Suppressor macrophage (primary cell): ENCODE data around the gene FAM9A.
A peak's percentile ranks its signal among the peaks of the same experiment; 100 is the strongest.

ENCODE experiments used
- DNase-seq, 4 experiments: peaks; one replicate each; pipeline ENCODE4 v3.0.0-alpha.2; 2020 to 2022
- total RNA-seq, 17 experiments: gene quantifications; one replicate each; lab custom pipeline; 2026; ENCODE audit warnings: mixed read lengths in 6 of 17, inconsistent platforms in 3 of 17; lab: John Stamatoyannopoulos, UW

Gene FAM9A
- total RNA-seq = 0 to 0.11 (median 0) reads per million in 17 experiments

DNA sequence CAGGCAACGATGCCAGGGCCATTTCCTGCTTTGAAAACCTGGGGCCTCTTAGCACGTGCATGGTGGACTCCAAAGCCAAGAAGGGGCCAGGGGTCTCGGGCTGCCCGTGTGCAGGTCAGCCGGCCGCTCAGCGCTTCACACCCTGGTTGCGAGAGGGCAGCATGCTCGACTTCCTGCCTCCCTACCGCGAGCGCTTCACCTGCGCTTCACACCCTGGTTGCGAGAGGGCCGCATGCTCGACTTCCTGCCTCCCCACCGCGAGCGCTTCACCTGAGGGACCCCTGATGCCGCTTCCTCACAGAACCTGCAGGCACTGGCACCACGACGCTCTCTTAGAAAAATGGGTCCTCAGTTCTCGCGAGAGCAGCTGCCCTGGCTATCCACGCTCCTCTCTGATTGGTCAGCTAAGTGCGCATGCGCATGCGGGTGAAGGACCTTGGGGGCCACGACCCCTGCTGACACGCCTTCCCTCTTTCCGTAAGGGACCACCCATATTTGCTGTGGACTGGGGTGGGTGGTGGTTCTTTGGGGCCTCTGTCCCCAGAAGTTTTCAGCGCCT, at the start of gene FAM9A:
FAM9A (minus strand) TSS at position 343 of the 559 bp plus-strand sequence. CDS start 1,212 bp downstream, outside the sequence.
- no peak for DNase-seq

- DNase-seq = no peak
These were observed 49.3 kb upstream of the FAM9A start for GRCh38 chrX:8850478-8850877.

DNA sequence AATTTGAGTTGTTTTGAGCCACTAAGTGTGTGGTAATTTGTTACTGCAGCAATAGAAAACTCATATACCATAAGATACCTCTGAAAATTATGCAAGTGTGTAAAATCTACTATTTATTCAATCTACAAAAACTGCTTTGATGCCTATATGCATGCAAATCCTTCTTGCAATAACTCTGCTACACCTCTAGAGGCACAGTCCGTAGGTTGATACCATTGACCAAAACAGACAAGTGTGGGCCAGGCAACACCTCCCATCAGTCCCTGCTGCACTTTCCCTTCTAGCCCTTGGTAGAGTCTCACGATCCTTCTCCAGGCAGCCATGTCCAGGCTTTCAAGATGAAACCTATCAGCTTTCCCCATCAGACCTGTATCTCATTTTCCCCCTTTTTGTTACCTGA, 48.8 kb upstream of the FAM9A start:
- no peak for DNase-seq

DNA sequence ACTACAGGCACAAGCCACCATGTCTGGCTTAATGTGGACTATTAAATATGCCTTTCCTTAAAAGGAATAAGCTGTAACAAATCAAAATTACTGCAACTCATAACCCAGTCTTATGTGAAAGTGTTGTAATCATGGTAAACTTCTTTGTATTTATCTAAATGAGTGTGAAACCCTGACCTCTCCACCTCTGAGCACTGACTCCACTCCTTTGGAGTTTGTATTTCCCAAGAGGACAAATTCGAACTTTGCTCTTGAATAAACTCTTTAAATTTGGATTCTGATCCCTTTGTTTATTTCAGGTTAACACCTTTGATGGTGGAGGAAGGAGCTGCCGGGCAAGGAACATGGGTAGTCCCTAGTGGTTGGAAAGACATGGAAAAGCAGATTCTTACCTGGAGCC, 48.3 kb upstream of the FAM9A start:
- no peak for DNase-seq

- no peak for DNase-seq
These were observed 47.7 kb upstream of the FAM9A start for GRCh38 chrX:8848911-8849310.

GRCh38 chrX:8848441-8848840, 47.3 kb upstream of the FAM9A start:
- no peak for DNase-seq

- no peak for DNase-seq
These were observed 46.2 kb upstream of the FAM9A start for GRCh38 chrX:8847360-8847759.

- no peak for DNase-seq
These were observed 45.1 kb upstream of the FAM9A start for GRCh38 chrX:8846266-8846665.

- no peak for DNase-seq
These were observed 44.3 kb upstream of the FAM9A start for GRCh38 chrX:8845469-8845868.

GRCh38 chrX:8845060-8845459, 43.9 kb upstream of the FAM9A start:
- no peak for DNase-seq

DNA sequence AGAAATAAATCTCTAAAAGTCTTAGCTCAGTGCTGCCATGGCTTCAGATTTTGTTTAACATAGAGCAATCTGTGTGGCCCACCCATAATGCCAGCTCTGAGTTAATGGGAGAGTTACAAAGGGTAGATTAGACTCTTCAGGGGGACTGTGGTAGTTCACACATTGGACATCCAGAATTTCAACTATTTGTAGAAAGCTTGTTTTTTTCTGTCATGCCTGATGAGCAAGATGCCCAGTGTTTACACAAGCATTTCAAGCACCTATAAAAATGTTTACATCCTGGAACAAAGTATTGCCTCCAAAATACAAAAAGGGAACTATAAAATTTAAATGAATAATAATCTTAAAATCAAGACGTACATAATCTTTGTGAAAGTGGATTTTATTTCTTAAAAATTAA, 43.0 kb upstream of the FAM9A start:
- DNase-seq = no peak

DNA sequence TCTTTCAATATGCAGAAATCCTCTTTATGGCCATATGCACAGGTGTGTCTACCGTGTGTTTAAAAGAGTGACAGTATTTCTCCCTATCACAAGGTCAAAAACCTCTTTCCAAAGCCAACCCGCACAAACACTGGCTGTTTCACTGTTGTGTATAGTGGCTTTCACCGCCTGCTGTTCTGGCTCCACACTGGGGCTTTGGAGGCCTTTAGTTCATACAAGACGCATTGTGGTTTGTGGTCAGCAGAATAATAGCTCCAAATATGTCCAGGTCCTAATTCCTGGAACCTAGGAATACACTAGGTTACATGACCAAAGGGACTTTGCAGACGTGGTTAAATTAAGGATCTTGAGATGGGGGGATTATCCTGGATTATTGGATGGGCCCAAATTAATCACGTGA, 40.7 kb upstream of the FAM9A start:
- DNase-seq = no peak

DNA sequence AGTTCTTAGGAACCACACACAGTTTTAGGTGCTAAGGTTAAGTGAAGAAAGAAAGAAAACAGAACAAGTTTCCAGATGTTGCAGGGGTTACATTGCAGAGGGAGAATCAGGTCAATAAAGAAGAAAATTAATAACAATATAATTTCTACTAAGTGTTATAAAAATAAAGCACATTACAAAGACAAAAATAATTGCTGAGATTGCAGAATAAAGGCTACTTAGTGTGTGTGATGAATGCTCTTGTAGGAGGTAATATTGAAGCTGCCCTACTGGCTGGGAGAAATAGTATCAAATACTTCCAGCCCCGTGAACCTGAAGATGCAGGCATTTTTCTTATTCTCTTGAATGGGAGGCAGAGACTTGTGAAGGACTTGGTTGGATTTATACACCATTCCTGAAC, 33.2 kb upstream of the FAM9A start:
- no peak for DNase-seq

DNA sequence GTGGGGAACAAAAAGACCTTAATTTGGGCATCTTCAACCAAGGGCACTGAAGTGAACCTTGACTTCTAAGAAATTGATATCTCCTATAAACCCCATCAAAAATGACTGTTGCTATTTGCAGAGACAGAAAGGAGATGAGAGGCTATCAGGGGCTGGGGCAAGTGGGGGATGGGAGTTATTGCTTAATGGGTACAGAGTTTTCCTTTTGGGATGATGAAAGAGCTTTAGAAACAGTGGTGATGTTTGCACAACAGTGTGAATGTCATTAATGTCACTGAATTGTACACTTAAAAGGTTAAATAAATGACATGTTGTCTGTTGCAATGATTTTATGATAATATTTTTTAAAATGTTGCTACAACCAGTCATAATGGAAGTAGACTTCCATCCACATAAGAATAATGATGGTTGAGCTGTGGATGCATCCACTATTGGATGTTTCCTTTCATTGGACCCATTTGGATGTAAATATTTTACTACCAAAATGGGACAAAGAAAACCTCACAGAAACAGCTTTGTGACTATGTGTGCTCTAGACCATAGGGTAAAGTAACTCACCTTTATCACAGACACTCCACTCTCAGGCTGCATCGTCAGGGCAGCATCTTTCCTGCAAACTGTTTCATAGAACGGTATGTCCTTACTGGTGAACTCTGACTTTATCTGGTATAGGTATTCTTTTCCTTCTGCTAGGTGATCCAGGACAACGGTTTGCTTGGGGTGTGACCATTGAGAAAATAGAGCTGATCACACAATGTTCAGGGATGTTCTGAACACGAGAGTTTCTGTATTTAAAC, 31.6 kb upstream of the FAM9A start:
- no peak for DNase-seq

- DNase-seq = no peak
These were observed 22.5 kb upstream of the FAM9A start for GRCh38 chrX:8823698-8824097.

GRCh38 chrX:8822002-8822401, 20.8 kb upstream of the FAM9A start:
- DNase-seq = no peak

DNA sequence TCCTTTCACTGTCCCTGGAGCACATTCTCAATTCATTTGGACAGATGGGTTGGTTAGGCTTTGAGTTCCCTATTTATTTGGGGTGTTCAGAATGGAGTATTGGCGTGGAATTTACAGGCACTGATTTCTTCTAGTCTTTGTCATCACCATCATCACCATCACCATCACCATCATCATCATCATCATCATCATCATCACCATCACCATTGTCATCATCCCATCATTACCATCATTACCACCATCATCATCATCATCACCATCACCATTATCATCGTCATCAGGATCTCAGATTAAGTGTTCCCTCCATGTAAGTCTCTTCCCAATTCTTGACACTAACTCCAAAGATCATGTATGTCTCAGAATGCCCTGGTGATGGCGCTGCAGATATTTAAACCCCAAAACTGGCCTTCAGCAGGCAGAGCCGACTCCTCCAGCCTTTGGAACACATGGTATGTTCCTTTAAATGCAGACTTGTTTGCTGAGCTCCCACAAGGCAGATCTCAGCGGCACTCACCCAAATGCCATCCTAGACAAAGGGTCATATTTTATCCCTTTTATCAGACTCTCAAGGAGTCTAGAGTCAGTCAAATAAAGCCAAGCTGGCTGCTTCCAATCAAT, 19.8 kb upstream of the FAM9A start:
- DNase-seq = peak in 1 of 4 experiments; percentile 0

DNA sequence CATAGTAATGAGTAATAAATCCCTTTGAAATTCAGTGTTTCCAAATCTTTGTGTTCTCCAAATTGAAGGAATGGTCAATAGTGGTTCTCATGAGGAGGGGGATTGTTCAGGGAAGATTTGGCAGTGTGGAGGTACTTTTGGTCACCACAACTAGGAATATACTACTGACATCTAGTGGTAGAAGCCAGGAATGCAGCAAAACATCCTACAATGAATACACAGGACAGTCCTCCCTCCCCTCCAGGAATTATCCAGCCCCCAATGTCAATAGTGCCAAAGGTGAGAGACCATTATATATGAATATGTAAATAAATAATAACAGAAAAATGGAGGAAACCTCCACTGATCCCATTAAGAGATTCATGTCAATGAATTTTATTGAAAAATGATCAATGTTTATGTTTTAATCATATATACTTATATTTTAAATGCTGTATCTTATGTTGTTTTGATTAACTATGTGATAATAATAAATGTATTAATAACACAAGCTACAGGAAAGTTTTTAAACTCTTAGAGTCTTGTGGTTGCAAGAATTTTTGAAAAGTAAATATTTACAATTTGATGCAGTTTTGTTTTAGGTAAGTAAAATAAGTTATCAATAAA, 14.4 kb upstream of the FAM9A start:
- peak; percentile 35 to 55 (median 51) for DNase-seq

DNA sequence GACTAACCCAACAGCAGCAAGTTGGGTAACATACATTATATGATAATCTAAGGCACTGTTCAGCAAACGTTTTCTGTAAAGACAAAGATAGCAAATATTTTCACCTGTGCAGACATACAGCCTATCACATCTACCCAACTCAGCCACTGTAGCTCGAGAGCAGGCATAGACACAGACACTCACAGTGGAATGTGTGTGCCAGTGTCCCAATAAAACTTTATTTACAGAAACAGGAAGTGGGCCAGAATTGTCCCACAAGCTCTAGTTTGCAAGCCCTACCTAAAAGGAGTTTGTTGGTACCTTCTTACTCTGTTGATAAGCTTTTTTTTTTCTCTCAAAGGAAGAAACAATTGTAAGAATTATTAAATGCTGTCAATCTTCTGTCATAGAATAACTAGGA, 11.9 kb upstream of the FAM9A start:
- DNase-seq = no peak

GRCh38 chrX:8811611-8812010, 10.4 kb upstream of the FAM9A start:
- no peak for DNase-seq

DNA sequence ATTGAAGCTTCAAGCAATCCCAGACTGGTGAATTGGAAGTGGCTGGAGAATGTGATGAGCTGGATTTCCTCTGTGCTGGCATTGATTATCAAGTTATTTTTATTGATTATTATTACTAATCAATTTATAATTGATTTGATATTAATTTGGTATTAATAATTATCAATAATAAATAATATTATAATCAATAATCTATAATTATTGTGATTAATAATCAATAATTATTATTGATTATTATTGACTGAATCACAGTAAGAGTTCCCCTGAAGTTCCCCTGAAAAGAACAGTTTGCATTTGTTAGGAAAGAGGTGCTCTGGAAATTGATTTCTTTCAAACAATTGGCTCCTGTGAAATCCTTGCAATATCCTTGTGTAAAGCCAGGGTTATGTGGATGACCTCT, 7.5 kb upstream of the FAM9A start:
- no peak for DNase-seq

- no peak for DNase-seq
These were observed 4.8 kb upstream of the FAM9A start for GRCh38 chrX:8805974-8806373.

DNA sequence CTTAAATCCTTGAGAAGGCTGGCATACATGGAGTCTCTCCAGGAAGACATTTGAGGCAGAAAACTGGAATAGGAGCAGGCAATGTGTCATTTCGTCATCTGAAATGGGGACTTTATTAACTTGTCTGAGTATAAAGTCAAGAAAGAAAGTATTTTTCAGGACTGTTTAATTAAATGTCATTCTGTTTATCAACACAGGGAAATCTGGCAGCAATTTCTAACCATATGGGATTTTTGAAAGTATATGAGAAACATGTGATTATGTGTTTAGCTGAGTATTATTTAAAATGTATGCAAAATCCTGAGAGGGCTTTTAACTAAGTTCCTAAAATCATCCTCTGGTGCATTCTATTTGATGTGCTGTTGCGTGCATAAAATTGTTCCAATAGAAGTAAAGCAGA, 3.9 kb upstream of the FAM9A start:
- no peak for DNase-seq

DNA sequence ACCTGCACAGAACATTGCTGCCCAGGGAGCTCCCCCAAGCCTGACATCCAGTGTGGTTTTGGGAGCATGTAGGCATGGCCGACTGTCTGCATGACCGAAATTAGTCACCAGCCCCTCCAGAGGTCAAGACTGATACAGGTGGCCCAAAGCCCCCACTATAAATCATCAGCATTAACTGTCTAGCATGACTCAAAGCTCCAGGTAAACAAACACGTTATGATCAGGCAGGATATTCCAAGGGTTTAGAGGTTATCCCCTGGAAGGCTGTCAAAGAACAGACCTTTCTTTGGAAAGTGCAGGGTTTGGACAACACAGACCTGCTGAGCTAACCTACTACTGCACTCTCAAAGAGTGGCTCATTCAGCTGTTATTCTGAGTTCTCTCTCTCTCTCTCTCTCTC, 2.1 kb upstream of the FAM9A start:
- DNase-seq = no peak
